Fibroblast of the aortic adventitia (primary cell): ENCODE results near the gene CYTH2. TPM values are rescaled to one million over a fixed set of nuclear protein-coding genes. Genes with fewer than 3 reads are reported as not detected.

Experiments
- DNase-seq: peaks from one replicate; pipeline ENCODE4 v3.0.0-alpha.2; 2010; ENCODE audit warnings: low read depth
- H3K4me3 ChIP-seq: 2 replicates; pipeline ENCODE4 v1.5.1; 2011; ENCODE audit warnings: low read depth, mild to moderate bottlenecking, control low read depth, low read length, moderate library complexity
- total RNA-seq: library from RNA; depleted of rRNA; stranded (reverse); fragments of >200 nt; gene quantifications from 2 replicates; pipeline ENCODE4 v1.2.3, GENCODE V29; 2012; ENCODE audit warnings: low replicate concordance
- TF ChIP-seq, protein P1 (sequence below): IDR thresholded peaks from 2 replicates; pipeline ENCODE4 v1.5.1; 2011; ENCODE audit warnings: mild to moderate bottlenecking, low read length, control low read depth, inconsistent platforms; ENCODE audit not compliant: insufficient read depth

The CYTH2 gene
- total RNA-seq, 1 donor, result 51.3 TPM

DNA sequence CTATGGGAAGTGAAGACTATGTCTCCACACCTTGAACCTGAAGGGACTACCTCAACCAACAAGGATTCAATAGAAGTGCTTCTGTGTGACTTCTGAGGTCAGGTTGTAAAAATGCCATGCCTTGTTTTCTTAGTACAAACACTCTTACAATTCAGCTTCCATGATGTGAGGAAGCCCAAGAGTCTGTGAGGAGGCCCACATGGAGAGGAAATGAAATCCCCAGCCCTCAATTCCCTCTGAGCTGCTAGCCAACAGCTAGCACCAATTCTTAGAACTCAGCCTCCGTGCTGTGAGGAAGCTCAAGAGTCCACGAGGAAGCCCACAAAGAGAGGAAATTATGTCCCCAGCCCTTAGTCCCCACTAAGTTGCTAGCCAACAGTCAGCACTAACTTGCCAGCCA, 55.1 kb downstream of the CYTH2 start:
- TF ChIP-seq, protein P1, sequence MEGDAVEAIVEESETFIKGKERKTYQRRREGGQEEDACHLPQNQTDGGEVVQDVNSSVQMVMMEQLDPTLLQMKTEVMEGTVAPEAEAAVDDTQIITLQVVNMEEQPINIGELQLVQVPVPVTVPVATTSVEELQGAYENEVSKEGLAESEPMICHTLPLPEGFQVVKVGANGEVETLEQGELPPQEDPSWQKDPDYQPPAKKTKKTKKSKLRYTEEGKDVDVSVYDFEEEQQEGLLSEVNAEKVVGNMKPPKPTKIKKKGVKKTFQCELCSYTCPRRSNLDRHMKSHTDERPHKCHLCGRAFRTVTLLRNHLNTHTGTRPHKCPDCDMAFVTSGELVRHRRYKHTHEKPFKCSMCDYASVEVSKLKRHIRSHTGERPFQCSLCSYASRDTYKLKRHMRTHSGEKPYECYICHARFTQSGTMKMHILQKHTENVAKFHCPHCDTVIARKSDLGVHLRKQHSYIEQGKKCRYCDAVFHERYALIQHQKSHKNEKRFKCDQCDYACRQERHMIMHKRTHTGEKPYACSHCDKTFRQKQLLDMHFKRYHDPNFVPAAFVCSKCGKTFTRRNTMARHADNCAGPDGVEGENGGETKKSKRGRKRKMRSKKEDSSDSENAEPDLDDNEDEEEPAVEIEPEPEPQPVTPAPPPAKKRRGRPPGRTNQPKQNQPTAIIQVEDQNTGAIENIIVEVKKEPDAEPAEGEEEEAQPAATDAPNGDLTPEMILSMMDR, result no peak
- DNase-seq, result no peak
- H3K4me3 ChIP-seq, result no peak overlapping the region

DNA sequence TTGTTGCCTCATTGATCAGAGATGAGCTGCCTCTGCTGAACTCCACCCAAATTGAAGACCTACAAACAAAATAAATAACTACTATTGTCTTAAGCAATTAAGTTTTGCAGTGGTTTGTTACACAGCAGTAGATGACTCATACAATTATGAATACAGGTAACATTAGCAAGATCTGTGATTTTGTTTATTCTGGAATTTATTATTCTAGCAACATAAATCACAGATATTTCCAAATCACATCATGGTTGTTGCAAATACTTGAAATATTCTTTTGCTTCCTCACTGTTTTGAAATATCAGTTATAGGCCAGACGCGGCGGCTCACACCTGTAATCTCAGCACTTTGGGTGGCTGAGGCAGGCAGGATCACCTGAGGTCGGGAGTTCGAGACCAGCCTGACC, 55.6 kb downstream of the CYTH2 start:
- TF ChIP-seq, protein P1, result no peak
- DNase-seq, result no peak
- no peak overlapping the region for H3K4me3 ChIP-seq

DNA sequence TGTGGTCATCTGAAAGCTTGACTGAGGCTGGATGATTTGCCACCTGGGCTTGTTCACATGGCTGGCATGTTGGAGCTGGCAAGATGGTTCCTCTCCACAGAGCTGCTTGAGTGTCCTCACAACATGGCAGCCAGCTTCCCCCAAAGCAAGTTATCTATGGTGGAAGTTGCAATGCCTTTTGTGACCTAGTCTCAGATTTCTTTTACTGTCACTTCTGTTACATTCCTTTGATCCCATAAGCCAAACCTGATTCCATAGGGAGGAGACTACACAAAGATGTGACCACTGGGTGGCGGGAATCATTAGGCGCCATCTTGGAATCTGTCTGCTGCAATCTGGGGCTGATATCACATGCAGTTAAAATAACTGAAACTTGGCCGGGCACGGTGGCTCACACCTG, 60.0 kb downstream of the CYTH2 start:
- H3K4me3 ChIP-seq, result no peak overlapping the region
- TF ChIP-seq, protein P1, result no peak

DNA sequence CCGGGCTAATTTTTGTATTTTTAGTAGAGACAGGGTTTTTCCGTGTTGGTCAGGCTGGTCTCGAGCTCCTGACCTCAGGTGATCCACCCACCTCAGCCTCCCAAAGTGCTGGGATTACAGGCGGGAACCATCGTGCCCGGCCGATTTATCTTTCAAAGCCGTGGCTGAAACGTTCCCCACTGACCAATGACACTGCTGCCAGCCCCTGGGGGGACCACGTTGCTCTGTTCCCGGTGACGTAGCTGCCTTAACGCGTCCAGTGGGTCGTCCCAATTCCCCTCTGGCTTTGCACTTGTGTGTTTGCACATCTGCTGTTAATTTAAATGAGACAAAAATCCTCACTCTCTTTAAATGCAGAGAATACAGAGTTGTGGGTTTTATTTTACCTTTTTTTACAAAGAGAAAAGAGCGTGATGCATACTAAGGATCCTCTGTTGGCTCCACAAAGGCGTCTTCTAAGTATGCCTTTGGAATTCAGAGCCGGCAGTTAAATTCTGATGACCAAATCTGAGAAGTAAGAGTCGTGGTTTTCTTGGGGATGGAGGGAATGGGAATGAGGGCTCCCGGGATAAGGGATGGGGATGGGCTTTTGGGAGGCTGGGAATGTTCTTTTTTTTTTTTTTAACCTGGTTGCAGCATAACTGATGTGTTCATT, 61.0 kb downstream of the CYTH2 start:
- TF ChIP-seq, protein P1, result no peak
- no peak overlapping the region for H3K4me3 ChIP-seq
- DNase-seq, result no peak

More for the DNA sequence above, 60.0 kb downstream of the CYTH2 start:
- no peak for DNase-seq

DNA sequence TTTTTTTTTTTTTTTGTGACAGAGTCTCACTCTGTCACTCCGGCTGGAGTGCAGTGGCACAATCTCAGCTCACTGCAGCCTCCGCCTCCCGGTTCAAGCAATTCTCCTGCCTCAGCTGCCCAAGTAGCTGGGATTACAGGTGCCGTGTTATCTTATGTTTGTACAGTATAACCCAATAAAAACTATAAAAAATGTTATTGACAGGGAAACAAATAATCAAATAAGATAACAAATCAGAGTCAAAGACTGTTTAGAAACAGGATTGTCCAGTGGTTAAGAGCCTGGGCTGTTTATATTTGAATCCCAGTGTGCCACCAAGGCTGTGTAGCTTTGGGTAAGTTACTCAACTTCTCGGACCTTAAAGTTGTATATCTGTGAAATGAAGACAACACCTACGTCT, 61.6 kb downstream of the CYTH2 start:
- H3K4me3 ChIP-seq, result no peak overlapping the region
- no peak for DNase-seq
- TF ChIP-seq, protein P1, result no peak

Other genes with a start within 250 kb of the CYTH2 start
- 13.8 and 27.8 TPM in 2 replicates for gene CARD8, start 213.5 kb upstream of the CYTH2 start, total RNA-seq
- 0.08 and 0.54 TPM in 2 replicates for gene ZNF114, start 199.3 kb upstream of the CYTH2 start, total RNA-seq
- 93.3 and 369 TPM in 2 replicates for gene EMP3, start 143.8 kb upstream of the CYTH2 start, total RNA-seq
- 2.2 and 5.0 TPM in 2 replicates for gene TMEM143, start 105.4 kb upstream of the CYTH2 start, total RNA-seq
- not detected in 2 replicates for gene SYNGR4, start 105.0 kb upstream of the CYTH2 start, total RNA-seq
- 23.7 and 140 TPM in 2 replicates for gene KDELR1, start 77.8 kb upstream of the CYTH2 start, total RNA-seq
- gene GRIN2D, start 75.7 kb upstream of the CYTH2 start, total RNA-seq, result 1.2 and 2.2 TPM in 2 replicates
- 34.1 and 34.6 TPM in 2 replicates for gene GRWD1, start 23.4 kb upstream of the CYTH2 start, total RNA-seq
- 0.54 and 1.3 TPM in 2 replicates for gene KCNJ14, start 13.8 kb upstream of the CYTH2 start, total RNA-seq
- gene LMTK3, start 42.5 kb downstream of the CYTH2 start, total RNA-seq, result not detected in 2 replicates
- gene SULT2B1, start 82.8 kb downstream of the CYTH2 start, total RNA-seq, result not detected in 2 replicates
- not detected in 2 replicates for gene SPACA4, start 137.4 kb downstream of the CYTH2 start, total RNA-seq
- gene FAM83E, start 145.7 kb downstream of the CYTH2 start, total RNA-seq, result 0.18 TPM in 1 of 2 replicates, not detected in the other
- 1,782 and 2,036 TPM in 2 replicates for gene RPL18, start 149.8 kb downstream of the CYTH2 start, total RNA-seq
- gene SPHK2, start 150.1 kb downstream of the CYTH2 start, total RNA-seq, result 10.9 and 16.3 TPM in 2 replicates
- 20.9 and 48.8 TPM in 2 replicates for gene DBP, start 168.0 kb downstream of the CYTH2 start, total RNA-seq
- 2.3 and 14.5 TPM in 2 replicates for gene CA11, start 176.8 kb downstream of the CYTH2 start, total RNA-seq
- 0.09 TPM in 1 of 2 replicates, not detected in the other for gene NTN5, start 203.6 kb downstream of the CYTH2 start, total RNA-seq
- not detected in 2 replicates for gene FUT2, start 226.6 kb downstream of the CYTH2 start, total RNA-seq